Stimulated activated CD4-positive, alpha-beta T cell treated with anti-CD3 and anti-CD28 coated beads, Interleukin-1b, Interleukin-23, amount 100 ng/mL, for 24 hours (primary cell): Measurements from ENCODE around the gene COPZ1.

Experiments used
- DNase-seq, 4 experiments: peaks; one replicate each; pipeline ENCODE4 v3.0.0-alpha.2; 2020; ENCODE audit warnings: low read depth in 4 of 4, low spot score in 1 of 4

Gene COPZ1

GRCh38 chr12:54358191-54358944 lies 33.4 kb downstream of the COPZ1 start:
- no peak for DNase-seq

GRCh38 chr12:54358945-54359761 lies 34.2 kb downstream of the COPZ1 start:
- DNase-seq = peak; percentile 78 to 90 (median 80)

GRCh38 chr12:54359762-54360351 lies 34.9 kb downstream of the COPZ1 start:
- no peak for DNase-seq

- no peak for DNase-seq
Observed at GRCh38 chr12:54360717-54361456, 36.0 kb downstream of the COPZ1 start.

GRCh38 chr12:54363047-54363446 lies 38.1 kb downstream of the COPZ1 start:
- DNase-seq = no peak

- no peak for DNase-seq
Observed at GRCh38 chr12:54363618-54364017, 38.7 kb downstream of the COPZ1 start.

- DNase-seq = no peak
Observed at GRCh38 chr12:54364413-54364812, 39.5 kb downstream of the COPZ1 start, which contains the start of gene GPR84. Gene GPR84, minus strand, starts transcription at chr12:54364486. Its CDS starts 635 bp downstream, at chr12:54363851.

GRCh38 chr12:54368025-54368708 lies 43.2 kb downstream of the COPZ1 start:
- no peak for DNase-seq

GRCh38 chr12:54368709-54369596 lies 44.0 kb downstream of the COPZ1 start:
- DNase-seq = peak; percentile 83 to 87 (median 85)

GRCh38 chr12:54369597-54370131 lies 44.7 kb downstream of the COPZ1 start:
- DNase-seq = no peak

GRCh38 chr12:54370171-54370730 lies 45.3 kb downstream of the COPZ1 start:
- no peak for DNase-seq

GRCh38 chr12:54371328-54372112 lies 46.6 kb downstream of the COPZ1 start:
- DNase-seq = no peak

GRCh38 chr12:54372113-54372806 lies 47.3 kb downstream of the COPZ1 start:
- no peak for DNase-seq

- DNase-seq = no peak
Observed at GRCh38 chr12:54373649-54374561, 49.0 kb downstream of the COPZ1 start.

GRCh38 chr12:54374562-54375258 lies 49.8 kb downstream of the COPZ1 start:
- no peak for DNase-seq

- DNase-seq = no peak
Observed at GRCh38 chr12:54375259-54375579, 50.3 kb downstream of the COPZ1 start.
